GM23248 (cell line): ENCODE data around the gene NEUROD6. TPM values are rescaled to one million over a fixed set of nuclear protein-coding genes. Genes with fewer than 3 reads are reported as not detected.

Source experiments
- DNase-seq: peaks from one replicate; pipeline ENCODE4 v3.0.0-alpha.2; 2015
- H2AFZ ChIP-seq: fragments of 200-600 bp; sonication (generic); 2 replicates; pipeline ENCODE4 v1.6.1; 2016; ENCODE audit warnings: antibody characterized with exemption
- H3F3A ChIP-seq: fragments of 200-600 bp; sonication (generic); 2 replicates; pipeline ENCODE4 v1.6.1; 2016; ENCODE audit warnings: mild to moderate bottlenecking, antibody characterized with exemption, mixed run types; ENCODE audit not compliant: insufficient read depth
- H3K27ac ChIP-seq: fragments of 200-600 bp; sonication (generic); 2 replicates; pipeline ENCODE4 v1.5.1; 2016; ENCODE audit warnings: mild to moderate bottlenecking
- H3K27me3 ChIP-seq: fragments of 200-600 bp; sonication (generic); replicated peaks from 2 replicates; pipeline ENCODE4 v1.6.1; 2016; ENCODE audit warnings: mild to moderate bottlenecking; ENCODE audit not compliant: insufficient read depth
- H3K36me3 ChIP-seq: fragments of 200-600 bp; sonication (generic); 2 replicates; pipeline ENCODE4 v1.6.1; 2016; ENCODE audit warnings: low read depth, mild to moderate bottlenecking
- H3K4me1 ChIP-seq: fragments of 200-600 bp; sonication (generic); 2 replicates; pipeline ENCODE4 v1.6.1; 2016; ENCODE audit warnings: mild to moderate bottlenecking; ENCODE audit not compliant: insufficient read depth
- H3K4me2 ChIP-seq: fragments of 200-600 bp; sonication (generic); one replicate; pipeline ENCODE4 v1.6.1; 2016; ENCODE audit warnings: mild to moderate bottlenecking; ENCODE audit not compliant: unreplicated experiment
- H3K4me3 ChIP-seq: fragments of 200-600 bp; sonication (generic); 2 replicates; pipeline ENCODE4 v1.5.1; 2016; ENCODE audit warnings: mild to moderate bottlenecking
- H3K79me2 ChIP-seq: fragments of 200-600 bp; sonication (generic); 2 replicates; pipeline ENCODE4 v1.6.1; 2016; ENCODE audit warnings: mild to moderate bottlenecking; ENCODE audit not compliant: insufficient read depth
- H3K9ac ChIP-seq: fragments of 200-600 bp; sonication (generic); 2 replicates; pipeline ENCODE4 v1.6.1; 2016; ENCODE audit warnings: mild to moderate bottlenecking
- H3K9me2 ChIP-seq: fragments of 200-600 bp; sonication (generic); 2 replicates; pipeline ENCODE4 v1.6.1; 2016; ENCODE audit warnings: mixed run types, mild to moderate bottlenecking, moderate library complexity; ENCODE audit not compliant: insufficient read depth
- H3K9me3 ChIP-seq: fragments of 200-600 bp; sonication (generic); one replicate; pipeline ENCODE4 v1.6.1; 2017; ENCODE audit warnings: low read depth
- H4K20me1 ChIP-seq: fragments of 200-600 bp; sonication (generic); 2 replicates; pipeline ENCODE4 v1.6.0; 2016; ENCODE audit not compliant: insufficient read depth
- EZH2 ChIP-seq: fragments of 200-600 bp; sonication (generic); IDR thresholded peaks from 2 replicates; pipeline ENCODE4 v1.6.1; 2018; ENCODE audit warnings: antibody characterized with exemption, mild to moderate bottlenecking; ENCODE audit not compliant: insufficient read depth, poor library complexity, severe bottlenecking
- EZH2phosphoT487 ChIP-seq: fragments of 200-600 bp; sonication (generic); IDR thresholded peaks from 2 replicates; pipeline ENCODE4 v1.6.1; 2018; ENCODE audit warnings: antibody characterized with exemption, moderate library complexity, mild to moderate bottlenecking, low read depth; ENCODE audit not compliant: insufficient read depth
- WGBS, 2 experiments: methylation state at CpG; one replicate each; pipeline ENCODE4 v1.1.6; 2015 to 2017; ENCODE audit warnings: low lambda C conversion rate in 2 of 2, low coverage in 1 of 2; ENCODE audit errors: missing lambda C conversion rate in 2 of 2; 5-methylcytosine and 5-hydroxymethylcytosine counted together
- in situ Hi-C: fragments of 300-500 bp; cut with MboI; formaldehyde crosslinking; loops from 2 replicates; pipeline ENCODE4 v1.15.0; 2020
- polyA plus RNA-seq: library from polyadenylated mRNA; unstranded; fragments of >200 nt; fragmentation: Nextera tagmentation; extraction: Ambion mirVana; gene quantifications from 2 replicates; pipeline ENCODE4 v1.2.1, GENCODE V29; 2016
- total RNA-seq: library from RNA; depleted of rRNA; stranded (reverse); fragments of >200 nt; shearing (Covaris generic); gene quantifications from 2 replicates; pipeline ENCODE4 v1.2.3, GENCODE V29; 2014

The NEUROD6 gene
- total and polyA plus RNA-seq, 2 experiments from 2014 or later, result not detected

DNA sequence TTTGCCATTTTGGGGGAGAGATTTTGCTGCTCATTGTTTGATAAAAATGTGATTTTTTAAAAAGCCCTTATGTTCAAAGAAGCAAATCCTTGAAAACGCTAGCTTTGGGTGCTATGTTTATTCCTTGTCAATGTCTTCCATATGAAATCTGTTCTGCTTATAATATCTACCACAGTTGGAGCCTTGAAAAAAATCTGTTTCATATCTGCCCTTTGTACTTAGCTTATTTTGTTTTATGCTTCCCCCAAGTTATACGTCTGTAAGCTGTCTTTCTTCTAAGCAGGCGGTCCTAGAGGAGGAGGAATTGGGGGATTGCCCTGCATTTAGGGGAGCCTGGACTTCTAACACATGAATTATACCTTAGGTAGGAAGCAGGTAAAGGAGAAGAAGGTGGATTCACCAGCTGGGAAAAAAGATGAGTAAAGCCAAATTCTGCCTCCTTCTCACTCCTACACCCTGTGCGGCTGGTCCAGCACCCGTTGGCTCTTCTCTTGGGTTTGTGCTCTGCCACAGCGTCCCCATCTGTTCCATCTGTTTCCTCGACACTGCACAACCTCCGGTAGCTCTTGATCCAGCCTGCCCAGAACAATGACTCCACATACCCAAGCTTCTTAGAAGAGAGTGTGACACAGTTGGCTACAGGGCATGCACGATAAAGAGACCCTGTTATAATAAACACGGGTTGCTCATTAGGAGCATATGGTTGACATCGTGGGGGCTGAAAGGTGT lies 31.9 kb upstream of the NEUROD6 start:
- no peak overlapping the region for H3K4me3 ChIP-seq
- in situ Hi-C loops, result no loop called here

DNA sequence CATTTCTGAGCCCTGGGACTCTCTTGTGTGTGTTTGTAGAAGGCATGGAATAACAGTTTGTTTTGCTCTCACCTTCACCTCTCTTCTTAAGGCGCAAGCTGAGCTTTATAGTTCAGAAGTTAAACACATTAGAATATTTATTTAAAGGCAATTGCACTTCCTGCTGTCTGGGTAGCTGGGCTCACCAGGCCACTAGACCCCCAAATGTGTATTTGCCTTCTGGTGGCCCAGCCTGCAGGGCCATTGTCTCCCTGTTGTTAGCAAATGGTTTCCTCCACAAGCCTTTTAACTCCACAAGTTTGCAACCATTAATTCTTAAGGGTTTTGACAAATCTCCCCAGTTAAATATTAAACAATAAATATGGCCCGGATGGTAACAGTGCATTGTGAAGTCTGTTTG lies 31.1 kb upstream of the NEUROD6 start:
- no peak overlapping the region for H3K4me2 ChIP-seq
- H3K79me2 ChIP-seq, result no peaks in the 10 kb centered on the region
- H3K9ac ChIP-seq, result no peak overlapping the region
- no peak overlapping the region for H3K27ac ChIP-seq
- no peaks in the 10 kb centered on the region for H3F3A ChIP-seq
- no peaks in the 10 kb centered on the region for H3K9me2 ChIP-seq
- no peak for TF ChIP-seq EZH2phosphoT487
- no peak for TF ChIP-seq EZH2
- no peak overlapping the region for H3K4me3 ChIP-seq
- in situ Hi-C loops, result no loop called here
- H3K9me3 ChIP-seq, result no peaks in the 10 kb centered on the region
- H3K4me1 ChIP-seq, result no peaks in the 10 kb centered on the region
- no peaks in the 10 kb centered on the region for H4K20me1 ChIP-seq
- no peak overlapping the region for H2AFZ ChIP-seq
- no peaks in the 10 kb centered on the region for H3K36me3 ChIP-seq
- H3K27me3 ChIP-seq, result no peaks in the 10 kb centered on the region
- DNase-seq, result no peak
- 6 to 25% methylated on average over 2 of the region's 2 CpGs for whole genome bisulfite sequencing, 2 experiments

More for the DNA sequence above, 31.9 kb upstream of the NEUROD6 start:
- DNase-seq, result no peak
- Histone ChIP-seq H3K36me3 (no peaks in the 10 kb centered on the region), H3K9ac (no peak overlapping the region), H3K27ac (no peak overlapping the region), H4K20me1 (no peaks in the 10 kb centered on the region), H3K4me2 (no peak overlapping the region), H3K27me3 (no peaks in the 10 kb centered on the region), H3K4me1 (no peaks in the 10 kb centered on the region), H2AFZ (no peak overlapping the region), H3F3A (no peaks in the 10 kb centered on the region), H3K79me2 (no peaks in the 10 kb centered on the region), H3K9me2 (no peaks in the 10 kb centered on the region), H3K9me3 (no peaks in the 10 kb centered on the region)
- 3 to 4% methylated on average over 11 of the region's 11 CpGs for WGBS, 2 experiments
- no peak for TF ChIP-seq EZH2phosphoT487
- no peak for TF ChIP-seq EZH2

DNA sequence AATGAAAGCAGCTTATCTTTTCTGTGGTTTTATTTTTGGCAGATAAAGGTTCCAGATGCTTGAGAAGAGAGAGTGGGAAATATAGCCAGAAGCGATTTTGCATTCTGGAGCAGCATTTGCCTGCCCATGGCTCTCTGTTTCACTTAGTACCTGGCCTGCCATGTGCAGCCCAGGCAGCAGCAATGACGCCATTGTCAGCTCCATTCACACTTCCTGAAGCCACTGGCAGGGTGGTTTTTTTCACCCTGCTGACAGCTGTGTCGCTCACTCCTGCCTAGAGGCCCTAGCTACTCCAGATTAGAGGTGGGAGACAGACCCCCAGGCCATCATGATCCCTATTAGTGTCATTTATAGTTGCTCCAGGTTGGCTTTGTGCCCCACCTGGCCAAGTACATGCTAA lies 30.1 kb upstream of the NEUROD6 start:
- DNase-seq, result no peak
- no peak for TF ChIP-seq EZH2phosphoT487
- no peak for TF ChIP-seq EZH2
- in situ Hi-C loops, result no loop called here

DNA sequence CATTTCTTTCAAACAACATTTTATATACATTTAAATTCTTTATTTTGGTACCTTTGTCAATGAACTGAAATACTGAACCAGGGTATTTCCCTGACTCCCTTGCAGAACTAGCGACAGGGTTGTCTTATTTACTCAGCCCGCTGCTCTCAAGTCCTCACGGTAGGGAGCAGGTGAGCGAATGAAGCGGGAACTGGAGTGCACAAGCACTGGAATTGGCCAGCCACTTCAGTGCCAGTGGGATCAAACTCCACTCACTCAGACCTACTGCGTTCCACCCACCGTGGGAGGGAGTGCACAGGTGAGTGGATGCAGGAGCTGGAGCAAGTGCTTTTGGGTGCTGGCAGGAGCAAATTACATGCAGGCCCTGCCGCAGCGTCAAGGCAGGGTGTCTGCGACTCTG lies 28.1 kb upstream of the NEUROD6 start:
- Histone ChIP-seq H3K9ac (no peak overlapping the region), H2AFZ (no peak overlapping the region), H3K9me3 (no peaks in the 10 kb centered on the region), H3F3A (no peaks in the 10 kb centered on the region), H3K79me2 (no peaks in the 10 kb centered on the region), H3K9me2 (no peaks in the 10 kb centered on the region), H3K27me3 (no peaks in the 10 kb centered on the region), H3K36me3 (no peaks in the 10 kb centered on the region), H3K27ac (no peak overlapping the region), H3K4me1 (no peaks in the 10 kb centered on the region), H3K4me3 (no peak overlapping the region), H4K20me1 (no peaks in the 10 kb centered on the region), H3K4me2 (no peak overlapping the region)
- TF ChIP-seq EZH2phosphoT487 (no peak), EZH2 (no peak)
- in situ Hi-C loops, result no loop called here
- DNase-seq, result no peak
- WGBS, 2 experiments, result 49 to 55% methylated on average over 10 of the region's 10 CpGs

More for the DNA sequence above, 30.1 kb upstream of the NEUROD6 start:
- H3K27me3 ChIP-seq, result no peaks in the 10 kb centered on the region
- no peak overlapping the region for H3K9ac ChIP-seq
- H4K20me1 ChIP-seq, result no peaks in the 10 kb centered on the region
- no peaks in the 10 kb centered on the region for H3K36me3 ChIP-seq
- WGBS, 2 experiments, result 3 to 7% methylated on average over 3 of the region's 3 CpGs
- H3K27ac ChIP-seq, result no peak overlapping the region
- H3K4me2 ChIP-seq, result no peak overlapping the region
- H3K9me2 ChIP-seq, result no peaks in the 10 kb centered on the region
- no peaks in the 10 kb centered on the region for H3K79me2 ChIP-seq
- H3K4me1 ChIP-seq, result no peaks in the 10 kb centered on the region
- no peak overlapping the region for H3K4me3 ChIP-seq
- H3K9me3 ChIP-seq, result no peaks in the 10 kb centered on the region
- no peak overlapping the region for H2AFZ ChIP-seq
- H3F3A ChIP-seq, result no peaks in the 10 kb centered on the region
